ENCODE measurements around the gene AFAP1.

AFAP1 gene

GRCh38 chr4:7756561-7757355, 182.9 kb downstream of the AFAP1 start:
- no peak for TF ChIP-seq CTCF (IDR thresholded peaks at IDR 0.05)
- no peak overlapping the region for H3K4me3 ChIP-seq
- no peak overlapping the region for H3K27ac ChIP-seq
- no peak for DNase-seq (ENCODE audit: low spot score)

GRCh38 chr4:7756071-7756470, 183.6 kb downstream of the AFAP1 start:
- TF ChIP-seq CTCF (IDR thresholded peaks at IDR 0.05): no peak
- no peak overlapping the region for H3K4me3 ChIP-seq
- no peak for DNase-seq (ENCODE audit: low spot score)
- H3K27ac ChIP-seq: no peak overlapping the region

GRCh38 chr4:7755561-7755960, 184.1 kb downstream of the AFAP1 start:
- no peak for TF ChIP-seq CTCF (IDR thresholded peaks at IDR 0.05)
- no peak overlapping the region for H3K4me3 ChIP-seq
- DNase-seq (ENCODE audit: low spot score): no peak
- H3K27ac ChIP-seq: no peak overlapping the region

- no peak overlapping the region for H3K4me3 ChIP-seq
- no peak for DNase-seq (ENCODE audit: low spot score)
Observed at GRCh38 chr4:7754565-7755262, 184.9 kb downstream of the AFAP1 start.

GRCh38 chr4:7753931-7754465, 185.7 kb downstream of the AFAP1 start:
- H3K27ac ChIP-seq: no peak overlapping the region
- TF ChIP-seq CTCF (IDR thresholded peaks at IDR 0.05): no peak
- DNase-seq (ENCODE audit: low spot score): no peak
- no peak overlapping the region for H3K4me3 ChIP-seq

More at GRCh38 chr4:7754565-7755262, 184.9 kb downstream of the AFAP1 start:
- no peak for TF ChIP-seq CTCF (IDR thresholded peaks at IDR 0.05)
- no peak overlapping the region for H3K27ac ChIP-seq

GRCh38 chr4:7753271-7753670, 186.4 kb downstream of the AFAP1 start:
- H3K27ac ChIP-seq: no peak overlapping the region
- H3K4me3 ChIP-seq: no peak overlapping the region
- DNase-seq (ENCODE audit: low spot score): no peak
- TF ChIP-seq CTCF (IDR thresholded peaks at IDR 0.05): no peak
